KBM-7 (cell line): Measurements from ENCODE around the gene RTP1.
"Not testable (repeated sequence)": the region's sequence is repeated elsewhere in the genome, so short reads cannot be mapped to it uniquely, and the experiment has no call there.

Source experiments
- DNase-seq: peaks from one replicate; pipeline ENCODE4 v3.0.0-alpha.2; 2015
- in situ Hi-C: fragments of 300-500 bp; cut with MboI; formaldehyde crosslinking; loops from 2 replicates; pipeline ENCODE4 v1.14.3; 2020; ENCODE audit warnings: low sequenced_read_pairs, low pct_unique_long_range_greater_than_20kb, mixed read lengths

Gene RTP1

GRCh38 chr3:187193181-187193580 lies 4.1 kb upstream of the RTP1 start:
- DNase-seq: no peak
- in situ Hi-C loops: no loop called here

GRCh38 chr3:187196573-187197334 lies 532 bp upstream of the RTP1 start:
- in situ Hi-C loops: no loop called here
- no peak for DNase-seq

- in situ Hi-C loops: no loop called here
Measured at GRCh38 chr3:187198490-187198889, 1.2 kb downstream of the RTP1 start.

DNA sequence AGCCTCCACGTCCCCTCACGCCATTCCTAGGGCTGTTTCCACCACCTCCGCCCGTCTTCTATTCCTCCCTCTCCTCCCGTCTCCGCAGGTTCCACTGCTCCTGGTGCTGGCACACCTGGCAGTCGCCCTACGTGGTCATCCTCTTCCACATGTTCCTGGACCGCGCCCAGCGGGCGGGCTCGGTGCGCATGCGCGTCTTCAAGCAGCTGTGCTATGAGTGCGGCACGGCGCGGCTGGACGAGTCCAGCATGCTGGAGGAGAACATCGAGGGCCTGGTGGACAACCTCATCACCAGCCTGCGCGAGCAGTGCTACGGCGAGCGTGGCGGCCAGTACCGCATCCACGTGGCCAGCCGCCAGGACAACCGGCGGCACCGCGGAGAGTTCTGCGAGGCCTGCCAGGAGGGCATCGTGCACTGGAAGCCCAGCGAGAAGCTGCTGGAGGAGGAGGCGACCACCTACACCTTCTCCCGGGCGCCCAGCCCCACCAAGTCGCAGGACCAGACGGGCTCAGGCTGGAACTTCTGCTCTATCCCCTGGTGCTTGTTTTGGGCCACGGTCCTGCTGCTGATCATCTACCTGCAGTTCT lies 2.3 kb downstream of the RTP1 start:
- DNase-seq: not testable (repeated sequence)
- in situ Hi-C loops: loop anchor here (25.0 kb wide), 1 partner anchor 488 kb away; no protein-coding TSS in a partner anchor

More at GRCh38 chr3:187198490-187198889, 1.2 kb downstream of the RTP1 start:
- no peak for DNase-seq

- DNase-seq: no peak
- in situ Hi-C loops: loop anchor here (25.0 kb wide), 1 partner anchor 482 kb away; no protein-coding TSS in a partner anchor
Measured at GRCh38 chr3:187205683-187206082, 8.4 kb downstream of the RTP1 start.

DNA sequence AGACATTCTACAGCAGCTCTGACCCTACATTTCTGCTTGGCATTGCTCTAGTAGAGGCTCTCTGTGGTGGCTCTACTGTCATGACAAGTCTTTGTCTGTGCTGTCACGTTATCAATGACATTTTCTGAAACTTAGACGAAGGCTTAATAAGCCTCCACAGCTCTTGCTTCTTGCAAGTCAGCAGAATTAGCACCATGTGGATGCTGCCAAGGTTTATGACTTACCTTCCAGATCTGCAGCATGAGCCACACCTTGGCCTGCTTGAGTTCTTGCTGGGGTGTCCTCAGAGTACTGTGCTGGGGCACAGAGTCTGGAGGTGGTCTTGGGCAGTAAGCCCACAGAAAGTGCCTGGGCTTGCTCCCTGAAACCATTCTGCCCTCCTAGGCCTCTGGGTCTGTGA lies 9.8 kb downstream of the RTP1 start:
- in situ Hi-C loops: loop anchor here (25.0 kb wide), 1 partner anchor 480 kb away; no protein-coding TSS in a partner anchor
- DNase-seq: no peak

GRCh38 chr3:187207624-187208023 lies 10.3 kb downstream of the RTP1 start:
- DNase-seq: no peak
- in situ Hi-C loops: loop anchor here (25.0 kb wide), 1 partner anchor 480 kb away; no protein-coding TSS in a partner anchor

DNA sequence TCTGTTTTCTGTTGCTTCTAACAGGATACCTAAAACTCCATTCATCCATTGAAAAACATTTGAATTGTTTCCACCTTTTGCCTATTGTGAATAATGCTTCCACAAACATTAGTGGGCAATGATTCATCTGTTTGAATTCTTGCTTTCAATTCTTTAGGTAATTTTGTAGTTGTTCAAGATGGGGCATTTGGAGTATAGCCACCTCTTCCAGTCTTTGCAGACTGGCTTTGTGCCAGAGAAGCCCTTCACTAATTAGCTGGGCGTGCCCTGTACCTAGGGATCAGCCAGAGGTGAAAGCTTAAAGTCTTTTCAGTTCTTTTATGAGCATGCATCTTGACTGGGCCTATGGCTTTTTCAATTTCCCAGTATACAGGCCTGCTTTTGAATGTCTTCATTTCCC lies 10.9 kb downstream of the RTP1 start:
- in situ Hi-C loops: loop anchor here (25.0 kb wide), 1 partner anchor 479 kb away; no protein-coding TSS in a partner anchor
- DNase-seq: no peak

DNA sequence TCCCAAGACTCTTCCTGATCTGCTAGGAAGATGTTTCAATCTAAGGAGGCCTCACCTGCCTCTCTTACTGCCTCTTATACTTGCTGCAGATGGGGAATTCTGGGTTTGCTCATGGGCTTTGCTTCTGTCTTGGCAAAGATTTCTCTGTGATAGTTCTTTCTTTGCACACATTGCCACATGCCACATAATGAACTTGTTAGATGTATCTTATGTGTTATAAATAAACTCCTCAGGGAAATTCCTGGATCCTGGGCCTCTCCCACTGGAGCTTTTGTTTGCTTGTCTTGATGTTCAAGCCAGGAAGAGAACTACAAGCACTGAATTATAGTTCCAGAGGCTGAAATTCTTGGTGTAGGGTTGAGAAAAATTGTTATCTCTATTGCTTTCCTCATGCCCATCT lies 12.2 kb downstream of the RTP1 start:
- no peak for DNase-seq
- in situ Hi-C loops: loop anchor here (25.0 kb wide), 1 partner anchor 478 kb away; no protein-coding TSS in a partner anchor

DNA sequence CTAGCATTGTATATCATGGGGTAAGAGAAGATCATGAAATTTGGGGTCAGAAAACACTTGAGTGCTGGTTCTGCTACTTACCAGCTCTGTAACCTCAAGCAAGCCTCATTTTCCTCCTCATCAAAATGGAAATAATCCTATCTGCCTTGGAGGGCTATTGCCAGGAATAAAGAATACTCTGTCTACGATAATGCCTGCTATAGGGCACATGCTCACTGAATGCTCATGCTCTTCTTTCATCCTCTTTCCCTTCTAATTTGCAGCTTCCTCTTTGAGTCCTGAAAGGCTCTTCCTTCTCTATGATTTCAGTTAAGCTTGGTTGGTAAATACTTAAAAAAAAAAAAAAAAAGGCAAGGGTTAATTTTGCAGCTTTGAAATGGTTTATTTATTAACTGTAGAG lies 12.8 kb downstream of the RTP1 start:
- in situ Hi-C loops: loop anchor here (25.0 kb wide), 1 partner anchor 477 kb away; no protein-coding TSS in a partner anchor
- DNase-seq: no peak

GRCh38 chr3:187210545-187211327 lies 13.4 kb downstream of the RTP1 start:
- DNase-seq: no peak
- in situ Hi-C loops: loop anchor here (25.0 kb wide), 1 partner anchor 477 kb away; no protein-coding TSS in a partner anchor

GRCh38 chr3:187211532-187212195 lies 14.4 kb downstream of the RTP1 start:
- in situ Hi-C loops: loop anchor here (25.0 kb wide), 1 partner anchor 476 kb away; no protein-coding TSS in a partner anchor
- DNase-seq: no peak

DNA sequence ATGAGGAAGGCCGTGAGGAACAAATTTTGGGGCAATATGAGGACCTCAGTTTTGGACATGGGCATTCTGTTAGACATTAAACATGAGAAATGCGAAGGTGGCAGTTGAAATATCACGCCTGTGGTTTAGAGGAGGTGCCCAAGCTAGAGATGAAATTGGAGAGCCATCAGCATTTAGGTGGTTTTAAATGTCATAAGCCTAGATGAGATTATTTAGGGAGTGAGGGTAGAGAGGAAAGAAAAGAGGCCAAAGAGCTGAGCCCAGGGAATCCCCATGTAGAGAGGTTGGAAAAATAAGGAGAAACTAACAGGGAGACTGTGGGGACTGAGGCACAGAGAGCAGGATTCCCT lies 14.9 kb downstream of the RTP1 start:
- in situ Hi-C loops: loop anchor here (25.0 kb wide), 1 partner anchor 475 kb away; no protein-coding TSS in a partner anchor
- no peak for DNase-seq

GRCh38 chr3:187212705-187213104 lies 15.4 kb downstream of the RTP1 start:
- in situ Hi-C loops: loop anchor here (25.0 kb wide), 1 partner anchor 475 kb away; no protein-coding TSS in a partner anchor
- no peak for DNase-seq

- DNase-seq: no peak
- in situ Hi-C loops: loop anchor here (25.0 kb wide), 1 partner anchor 474 kb away; no protein-coding TSS in a partner anchor
Measured at GRCh38 chr3:187213616-187214015, 16.3 kb downstream of the RTP1 start.

- in situ Hi-C loops: loop anchor here (25.0 kb wide), 1 partner anchor 472 kb away; no protein-coding TSS in a partner anchor
- no peak for DNase-seq
Measured at GRCh38 chr3:187215460-187215859, 18.2 kb downstream of the RTP1 start.

DNA sequence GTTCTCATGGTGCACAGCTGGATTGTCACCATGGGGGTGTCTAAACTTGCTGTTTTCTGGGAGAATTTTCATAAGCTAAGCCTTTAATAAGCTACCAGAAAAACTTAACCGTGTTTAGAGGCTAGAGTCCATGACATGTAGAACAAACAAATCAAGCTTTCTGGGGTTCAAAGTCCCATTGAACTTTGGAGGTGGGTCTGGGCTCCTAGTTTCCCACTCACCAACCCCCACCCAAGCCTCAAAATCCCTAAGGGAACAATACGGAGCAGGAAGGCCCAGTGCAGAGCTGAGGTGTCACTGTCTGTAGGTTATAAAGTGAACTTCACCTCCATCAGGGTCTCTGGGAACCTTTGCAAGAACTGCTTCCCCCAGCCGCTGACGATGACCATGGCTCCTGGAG lies 25.5 kb downstream of the RTP1 start:
- no peak for DNase-seq
- in situ Hi-C loops: loop anchor here (25.0 kb wide), 1 partner anchor 464 kb away; no protein-coding TSS in a partner anchor

GRCh38 chr3:187223799-187224198 lies 26.5 kb downstream of the RTP1 start:
- in situ Hi-C loops: loop anchor here (25.0 kb wide), 1 partner anchor 464 kb away; no protein-coding TSS in a partner anchor
- DNase-seq: no peak
